Activated B cell treated with CpG ODN at 0.5 μM for 24 hours (primary cell): Measurements from ENCODE around the gene THSD8. TPM values are rescaled to one million over a fixed set of nuclear protein-coding genes. Genes with fewer than 3 reads are reported as not detected.
A peak's percentile ranks its signal among the peaks of the same experiment; 100 is the strongest.

Source experiments
- ATAC-seq: fragments of 200-7000 bp; cut with Tn5 transposase; one replicate; pipeline ENCODE4 v1.10.0; 2021; ENCODE audit warnings: low read depth, mild to moderate bottlenecking, moderate library complexity
- CTCF ChIA-PET: fragments of 350-600 bp; sonication (Branson Sonifier 250); formaldehyde crosslinking; loops from one replicate; lab custom pipeline; 2021; ENCODE audit warnings: antibody characterized with exemption; lab: Charles Lee
- POLR2A ChIA-PET: fragments of 350-600 bp; sonication (Branson Sonifier 250); formaldehyde crosslinking; loops from one replicate; lab custom pipeline; 2021; ENCODE audit warnings: antibody characterized with exemption; lab: Charles Lee
- DNase-seq: peaks from one replicate; pipeline ENCODE4 v3.0.0; 2022
- H3K27ac Mint-ChIP-seq: one replicate; pipeline ENCODE4 v1.8.0; 2020; ENCODE audit warnings: mixed read lengths
- H3K27me3 Mint-ChIP-seq: one replicate; pipeline ENCODE4 v1.8.0; 2021; ENCODE audit warnings: mixed read lengths
- H3K36me3 Mint-ChIP-seq: one replicate; pipeline ENCODE4 v1.8.0; 2021; ENCODE audit warnings: low read depth, mixed read lengths
- H3K4me1 Mint-ChIP-seq: one replicate; pipeline ENCODE4 v1.8.0; 2021; ENCODE audit warnings: mixed read lengths
- H3K4me3 Mint-ChIP-seq: one replicate; pipeline ENCODE4 v1.8.0; 2020; ENCODE audit warnings: mild to moderate bottlenecking, mixed read lengths
- H3K9me3 Mint-ChIP-seq: one replicate; pipeline ENCODE4 v1.8.0; 2020; ENCODE audit warnings: mixed read lengths
- intact Hi-C: fragments of 100-400 bp; cut with micrococcal nuclease; formaldehyde crosslinking; loops from one replicate; pipeline ENCODE4 v1.15.1; 2024
- total RNA-seq: library from RNA; stranded (reverse); gene quantifications from 2 replicates; pipeline ENCODE4 v1.2.3, GENCODE V29; 2022
- TF ChIP-seq, protein P1 (sequence below): fragments of 200-600 bp; IDR thresholded peaks from one replicate; pipeline ENCODE4 v1.8.0; 2022; ENCODE audit warnings: antibody characterized with exemption, mild to moderate bottlenecking

The THSD8 gene
- total RNA-seq, 1 donor from 2014 or later, result 2.3 TPM

DNA sequence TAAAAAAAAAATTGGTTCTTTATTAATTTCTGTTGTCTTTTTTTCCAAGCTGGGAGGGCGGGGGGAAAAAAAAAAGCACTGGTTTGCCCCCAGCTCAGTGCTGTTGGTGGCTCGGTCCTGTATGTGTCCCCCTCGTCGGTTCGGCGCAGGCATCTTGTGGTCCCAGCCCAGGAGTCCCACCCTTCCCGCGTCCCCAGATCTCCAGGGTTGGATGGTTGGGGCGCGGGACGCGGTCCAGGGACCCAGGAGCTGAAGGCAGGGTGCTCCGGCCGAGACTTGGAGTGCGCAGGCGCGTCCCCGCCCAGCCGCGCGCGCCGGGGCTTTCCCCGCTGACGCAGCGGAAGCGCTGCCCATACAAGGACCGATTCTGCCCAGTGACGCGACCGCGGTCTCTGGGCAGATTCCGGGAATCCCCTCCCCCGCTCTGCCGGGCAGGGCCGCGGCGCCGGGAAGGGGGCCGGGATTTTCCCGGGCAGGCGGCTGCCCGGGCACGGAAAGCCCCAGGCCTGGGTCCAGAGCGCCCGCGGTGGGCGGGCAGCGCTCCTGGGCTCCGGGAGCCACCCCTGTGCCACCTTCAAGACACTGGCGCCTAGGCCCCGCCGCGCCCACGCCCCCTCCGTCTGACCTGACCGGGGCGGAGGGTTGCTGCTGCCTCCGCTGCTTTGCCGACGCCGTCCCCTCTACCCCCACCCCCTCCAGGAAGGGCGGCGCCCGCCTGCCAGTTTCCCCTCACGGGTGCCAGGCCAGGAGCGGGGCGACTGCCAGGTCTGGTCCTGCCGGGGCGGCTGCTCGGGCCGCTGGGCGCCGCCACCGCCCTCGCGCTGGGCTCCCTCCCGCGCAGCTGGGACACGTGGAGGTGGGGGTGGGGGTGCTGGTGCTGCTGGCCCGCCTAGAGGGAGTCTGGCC is 8.3 kb upstream of the THSD8 start:
- intact Hi-C loops, result loop anchor here (1.0 to 5.0 kb wide), 5 partner anchors 13 to 359 kb away; partner anchors contain the start of genes CALR, LYL1, RNASEH2A and ZNF490
- CTCF ChIA-PET, result interaction anchor here (1.2 to 11.4 kb wide), 7 partner anchors 9 to 71 kb away, joined by 3 to 280 read pairs (median 6); partner anchors contain the start of genes HOOK2, PRDX2, RNASEH2A and THSD8
- Mint-ChIP-seq H3K4me3 (peak overlapping the region; percentile 96), H3K27me3 (no peaks in the 10 kb centered on the region), H3K36me3 (peaks cover 20% of the 10 kb centered on the region), H3K4me1 (peaks cover 44% of the 10 kb centered on the region), H3K27ac (peak overlapping the region; percentile 97), H3K9me3 (no peaks in the 10 kb centered on the region)
- DNase-seq (peak; percentile 96), ATAC-seq (peak; percentile 26)
- TF ChIP-seq, protein P1, sequence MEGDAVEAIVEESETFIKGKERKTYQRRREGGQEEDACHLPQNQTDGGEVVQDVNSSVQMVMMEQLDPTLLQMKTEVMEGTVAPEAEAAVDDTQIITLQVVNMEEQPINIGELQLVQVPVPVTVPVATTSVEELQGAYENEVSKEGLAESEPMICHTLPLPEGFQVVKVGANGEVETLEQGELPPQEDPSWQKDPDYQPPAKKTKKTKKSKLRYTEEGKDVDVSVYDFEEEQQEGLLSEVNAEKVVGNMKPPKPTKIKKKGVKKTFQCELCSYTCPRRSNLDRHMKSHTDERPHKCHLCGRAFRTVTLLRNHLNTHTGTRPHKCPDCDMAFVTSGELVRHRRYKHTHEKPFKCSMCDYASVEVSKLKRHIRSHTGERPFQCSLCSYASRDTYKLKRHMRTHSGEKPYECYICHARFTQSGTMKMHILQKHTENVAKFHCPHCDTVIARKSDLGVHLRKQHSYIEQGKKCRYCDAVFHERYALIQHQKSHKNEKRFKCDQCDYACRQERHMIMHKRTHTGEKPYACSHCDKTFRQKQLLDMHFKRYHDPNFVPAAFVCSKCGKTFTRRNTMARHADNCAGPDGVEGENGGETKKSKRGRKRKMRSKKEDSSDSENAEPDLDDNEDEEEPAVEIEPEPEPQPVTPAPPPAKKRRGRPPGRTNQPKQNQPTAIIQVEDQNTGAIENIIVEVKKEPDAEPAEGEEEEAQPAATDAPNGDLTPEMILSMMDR, result no peak
- POLR2A ChIA-PET, result interaction anchor here (0.5 to 13.2 kb wide), 29 partner anchors 9 to 1749 kb away, joined by 3 to 909 read pairs (median 5); partner anchors contain the start of genes CALR, DHPS, DNASE2 and FBXW9

DNA sequence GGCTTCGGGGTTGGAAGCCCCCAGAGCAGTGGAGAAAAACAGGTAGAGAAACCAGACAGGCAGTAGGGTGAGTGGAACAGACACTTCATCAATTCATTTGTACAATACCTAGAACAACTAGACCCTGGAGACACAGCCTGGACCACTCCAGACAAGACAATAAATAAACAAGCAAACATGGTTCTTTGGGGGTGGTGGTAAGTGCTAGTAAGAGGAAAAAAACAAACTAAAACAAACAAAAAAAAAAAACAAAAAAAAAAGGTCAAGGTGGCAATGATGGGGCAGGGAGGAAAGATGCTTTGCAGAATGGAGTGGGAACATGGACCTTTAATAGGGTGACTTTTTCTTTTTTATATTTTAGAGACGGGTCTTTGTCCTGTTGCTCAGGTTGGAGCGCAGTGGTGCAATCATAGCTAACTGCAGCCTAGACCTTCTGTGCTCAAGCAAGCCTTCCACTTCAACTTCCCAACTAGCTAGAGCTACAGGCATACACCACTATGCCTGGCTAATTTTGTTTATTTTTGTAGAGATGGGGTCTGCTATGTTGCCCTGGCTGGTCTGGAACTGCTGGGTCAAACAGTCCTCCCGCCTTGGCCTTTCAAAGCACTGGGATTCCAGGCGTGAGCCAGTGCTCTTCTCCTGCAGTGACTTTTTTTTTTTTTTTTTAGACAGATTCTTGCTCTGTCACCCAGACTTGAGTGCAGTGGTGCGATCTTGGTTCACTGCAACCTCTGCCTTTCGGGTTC is 7.5 kb upstream of the THSD8 start:
- Mint-ChIP-seq H3K27me3 (no peaks in the 10 kb centered on the region), H3K36me3 (peaks cover 15% of the 10 kb centered on the region), H3K4me3 (peak overlapping the region; percentile 80), H3K9me3 (no peaks in the 10 kb centered on the region), H3K27ac (peak overlapping the region; percentile 94), H3K4me1 (peaks cover 36% of the 10 kb centered on the region)
- CTCF ChIA-PET, result interaction anchor here (1.8 to 11.4 kb wide), 4 partner anchors 12 to 39 kb away, joined by 4 to 280 read pairs (median 142); partner anchors contain the start of genes HOOK2 and RNASEH2A
- no peak for ATAC-seq
- POLR2A ChIA-PET, result interaction anchor here (0.5 to 13.2 kb wide), 12 partner anchors 8 to 1748 kb away, joined by 4 to 909 read pairs (median 5); partner anchors contain the start of genes HOOK2, PRDX2, RNASEH2A and THSD8
- TF ChIP-seq, protein P1, result no peak
- no peak for DNase-seq
- intact Hi-C loops, result loop anchor here (5.0 kb wide), 2 partner anchors 182 to 308 kb away; partner anchors contain the start of genes LYL1, ZNF490 and ZNF791

DNA sequence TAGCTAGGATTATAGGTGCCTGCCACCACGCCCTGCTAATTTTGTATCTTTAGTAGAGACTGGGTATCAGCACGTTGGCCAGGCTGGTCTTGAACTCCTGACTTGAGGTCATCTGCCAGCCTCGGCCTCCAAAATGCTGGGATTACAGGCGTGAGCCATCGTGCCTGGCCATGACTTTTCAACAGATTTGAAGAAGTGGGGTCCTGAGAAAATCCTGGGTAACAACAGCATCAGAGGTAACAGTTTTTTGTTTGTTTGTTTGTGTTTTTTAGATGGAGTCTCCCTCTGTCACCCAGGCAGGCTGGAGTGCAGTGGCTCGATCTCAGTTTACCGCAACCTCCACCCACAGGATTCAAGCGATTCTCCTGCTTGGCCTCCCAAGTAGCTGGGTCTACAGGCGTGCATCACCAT is 6.9 kb upstream of the THSD8 start:
- intact Hi-C loops, result loop anchor here (5.0 kb wide), 2 partner anchors 183 to 307 kb away; partner anchors contain the start of genes LYL1, ZNF490 and ZNF791
- Mint-ChIP-seq H3K27ac (no peak overlapping the region), H3K36me3 (peaks cover 15% of the 10 kb centered on the region), H3K4me1 (peaks cover 35% of the 10 kb centered on the region), H3K9me3 (no peaks in the 10 kb centered on the region), H3K4me3 (no peak overlapping the region), H3K27me3 (no peaks in the 10 kb centered on the region)
- ATAC-seq (no peak), DNase-seq (no peak)
- TF ChIP-seq, protein P1, result no peak
- ChIA-PET CTCF (interaction anchor here (1.5 to 11.4 kb wide), 5 partner anchors 20 to 129 kb away, joined by 3 to 280 read pairs (median 4); partner anchors contain the start of genes HOOK2, MAN2B1 and WDR83), POLR2A (interaction anchor here (0.6 to 13.2 kb wide), 12 partner anchors 8 to 996 kb away, joined by 3 to 909 read pairs (median 6); partner anchors contain the start of gene HOOK2)

DNA sequence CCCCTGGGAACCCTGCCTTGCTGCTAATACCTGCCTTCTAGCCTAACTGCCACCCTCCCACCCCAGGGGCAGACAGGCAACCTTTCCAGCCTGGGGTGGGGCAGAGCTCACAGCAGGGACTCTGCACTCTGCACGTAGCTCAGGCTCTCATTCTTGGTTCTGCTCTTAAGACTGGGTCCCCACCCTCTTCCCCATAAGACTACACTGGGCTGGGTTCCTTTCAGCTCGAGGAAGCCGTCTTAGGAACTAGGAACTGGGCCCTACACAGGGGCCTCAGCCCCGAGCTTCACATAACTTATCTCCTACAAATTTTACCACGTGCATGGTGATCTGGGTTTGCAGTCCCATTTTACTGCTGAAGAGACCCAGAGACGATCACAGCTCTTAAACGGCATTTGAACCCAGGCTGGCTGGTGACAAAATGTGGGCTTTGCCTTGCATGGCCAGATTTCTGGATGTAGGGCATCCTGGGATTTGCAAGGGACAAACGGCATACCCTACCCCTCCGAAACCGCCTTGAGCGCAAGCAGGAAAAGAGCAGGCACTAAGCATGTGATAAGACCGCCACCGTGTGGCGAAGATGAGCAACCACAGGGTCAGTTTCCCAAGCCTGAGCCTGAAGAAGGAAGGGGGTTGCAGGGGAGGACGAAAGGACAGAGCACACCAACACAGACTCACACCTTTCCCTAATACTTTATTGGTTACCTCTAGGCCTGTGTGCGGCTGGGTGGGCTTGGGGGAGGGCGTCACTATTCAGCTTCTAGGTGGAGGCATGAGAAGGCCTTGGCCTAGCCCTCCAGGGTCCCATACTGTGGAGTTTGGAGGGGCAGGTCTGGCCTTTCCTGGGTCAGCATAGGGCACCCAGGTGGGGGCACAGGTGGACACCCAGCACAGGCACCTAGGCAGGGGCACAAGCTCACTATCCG is 5.5 kb upstream of the THSD8 start:
- no peaks in the 10 kb centered on the region for H3K9me3 Mint-ChIP-seq
- CTCF ChIA-PET, result interaction anchor here (0.7 to 11.4 kb wide), 16 partner anchors 10 to 298 kb away, joined by 3 to 280 read pairs (median 4); partner anchors contain the start of genes FBXW9, GET3, HOOK2 and MAN2B1
- ATAC-seq (no peak), DNase-seq (peak; percentile 63)
- TF ChIP-seq, protein P1, result peak; percentile 37
- peak overlapping the region; percentile 81 for H3K4me3 Mint-ChIP-seq
- peak overlapping the region; percentile 80 for H3K27ac Mint-ChIP-seq
- H3K27me3 Mint-ChIP-seq, result no peaks in the 10 kb centered on the region
- intact Hi-C loops, result loop anchor here (1.0 kb wide), 7 partner anchors 19 to 232 kb away; no protein-coding TSS in a partner anchor
- peaks cover 11% of the 10 kb centered on the region for H3K36me3 Mint-ChIP-seq
- POLR2A ChIA-PET, result interaction anchor here (0.7 to 13.2 kb wide), 15 partner anchors 10 to 122 kb away, joined by 3 to 909 read pairs (median 6); partner anchors contain the start of genes GET3, HOOK2, RNASEH2A and SYCE2
- H3K4me1 Mint-ChIP-seq, result peaks cover 34% of the 10 kb centered on the region
